Measurements from ENCODE around the gene GSK3A.

Gene GSK3A

GRCh38 chr19:42242512-42243409 lies at the start of gene GSK3A:
Gene GSK3A (minus strand): TSS chr19:42242602. CDS start chr19:42242465, 137 bp downstream.
- peak; percentile 92 for DNase-seq (ENCODE audit: low read depth)

- DNase-seq (ENCODE audit: low read depth), result no peak
Measured at GRCh38 chr19:42291435-42291810, 49.0 kb upstream of the GSK3A start.

- peak; percentile 50 for DNase-seq (ENCODE audit: low read depth)
Measured at GRCh38 chr19:42290523-42291434, 48.4 kb upstream of the GSK3A start.

GRCh38 chr19:42290136-42290522 lies 47.7 kb upstream of the GSK3A start:
- no peak for DNase-seq (ENCODE audit: low read depth)

- no peak for DNase-seq (ENCODE audit: low read depth)
Measured at GRCh38 chr19:42289556-42290041, 47.2 kb upstream of the GSK3A start.

- no peak for DNase-seq (ENCODE audit: low read depth)
Measured at GRCh38 chr19:42288881-42289555, 46.6 kb upstream of the GSK3A start.

GRCh38 chr19:42288387-42288786 lies 46.0 kb upstream of the GSK3A start:
- no peak for DNase-seq (ENCODE audit: low read depth)

- no peak for DNase-seq (ENCODE audit: low read depth)
Measured at GRCh38 chr19:42287827-42288107, 45.4 kb upstream of the GSK3A start.

- DNase-seq (ENCODE audit: low read depth), result no peak
Measured at GRCh38 chr19:42287017-42287826, 44.8 kb upstream of the GSK3A start.

- DNase-seq (ENCODE audit: low read depth), result no peak
Measured at GRCh38 chr19:42286349-42287016, 44.1 kb upstream of the GSK3A start.

- DNase-seq (ENCODE audit: low read depth), result no peak
Measured at GRCh38 chr19:42285988-42286348, 43.6 kb upstream of the GSK3A start.

- no peak for DNase-seq (ENCODE audit: low read depth)
Measured at GRCh38 chr19:42285541-42285941, 43.1 kb upstream of the GSK3A start.

GRCh38 chr19:42284591-42285341 lies 42.4 kb upstream of the GSK3A start:
- DNase-seq (ENCODE audit: low read depth), result no peak

GRCh38 chr19:42284066-42284501 lies 41.7 kb upstream of the GSK3A start:
- DNase-seq (ENCODE audit: low read depth), result peak; percentile 57

GRCh38 chr19:42283188-42284065 lies 41.0 kb upstream of the GSK3A start:
- peak; percentile 95 for DNase-seq (ENCODE audit: low read depth)

- DNase-seq (ENCODE audit: low read depth), result no peak
Measured at GRCh38 chr19:42282819-42283187, 40.4 kb upstream of the GSK3A start.

- DNase-seq (ENCODE audit: low read depth), result no peak
Measured at GRCh38 chr19:42281827-42282762, 39.7 kb upstream of the GSK3A start.
